Hematopoietic multipotent progenitor cell treated with erythropoietin and hydrocortisone succinate and interleukin-3 and kit ligand, for 17 days (in vitro differentiated cells): Measurements from ENCODE around the gene CRKL.

Experiments
- DNase-seq: peaks from one replicate; pipeline ENCODE4 v3.0.0-alpha.2; 2015; ENCODE audit warnings: low spot score

The CRKL gene

GRCh38 chr22:20997536-20998257, 80.5 kb downstream of the CRKL start:
- DNase-seq: no peak

GRCh38 chr22:20998411-20999336, 81.5 kb downstream of the CRKL start:
- DNase-seq: no peak

GRCh38 chr22:20999350-21000206, 82.4 kb downstream of the CRKL start:
- no peak for DNase-seq

- no peak for DNase-seq
These were observed 83.2 kb downstream of the CRKL start for GRCh38 chr22:21000207-21000986.

- DNase-seq: no peak
These were observed 83.9 kb downstream of the CRKL start for GRCh38 chr22:21000987-21001600.

- DNase-seq: peak; percentile 85
These were observed 84.6 kb downstream of the CRKL start, which contains the start of gene THAP7 for GRCh38 chr22:21001601-21002325. THAP7 (minus strand) TSS chr22:21002118; CDS start chr22:21001911, 207 bp downstream.
